HG03039 (cell line): ENCODE results near the gene KLHL20.
A peak's percentile ranks its signal among the peaks of the same experiment; 100 is the strongest.
"Not testable (repeated sequence)": the region's sequence is repeated elsewhere in the genome, so short reads cannot be mapped to it uniquely, and the experiment has no call there.

Source experiments
- ATAC-seq: cut with Tn5 transposase; IDR thresholded peaks from one replicate; pipeline ENCODE4 v1.9.1; 2021; ENCODE audit warnings: mild to moderate bottlenecking, moderate library complexity; ENCODE audit not compliant: unreplicated experiment

The KLHL20 gene

GRCh38 chr1:173749137-173749536 lies 34.4 kb downstream of the KLHL20 start:
- no peak for ATAC-seq

- no peak for ATAC-seq
These were observed 39.0 kb downstream of the KLHL20 start for GRCh38 chr1:173753830-173754229.

GRCh38 chr1:173757666-173758065 lies 42.9 kb downstream of the KLHL20 start:
- no peak for ATAC-seq

- ATAC-seq = no peak
These were observed 43.3 kb downstream of the KLHL20 start for GRCh38 chr1:173758110-173758509.

- no peak for ATAC-seq
These were observed 44.2 kb downstream of the KLHL20 start for GRCh38 chr1:173758980-173759379.

- ATAC-seq = not testable (repeated sequence)
These were observed 49.5 kb downstream of the KLHL20 start for GRCh38 chr1:173764331-173764730.

GRCh38 chr1:173768206-173768605 lies 53.4 kb downstream of the KLHL20 start:
- ATAC-seq = no peak

GRCh38 chr1:173768827-173769226 lies 54.0 kb downstream of the KLHL20 start:
- ATAC-seq = no peak

GRCh38 chr1:173770330-173770729 lies 55.5 kb downstream of the KLHL20 start:
- ATAC-seq = not testable (repeated sequence)

GRCh38 chr1:173771560-173771959 lies 56.8 kb downstream of the KLHL20 start:
- ATAC-seq = no peak

- no peak for ATAC-seq
These were observed 60.9 kb downstream of the KLHL20 start for GRCh38 chr1:173775578-173776226.

- ATAC-seq = no peak
These were observed 65.2 kb downstream of the KLHL20 start for GRCh38 chr1:173779936-173780335.

GRCh38 chr1:173784997-173785396 lies 70.2 kb downstream of the KLHL20 start:
- no peak for ATAC-seq

- no peak for ATAC-seq
These were observed 75.1 kb downstream of the KLHL20 start for GRCh38 chr1:173789841-173790240.

- ATAC-seq = no peak
These were observed 83.3 kb downstream of the KLHL20 start for GRCh38 chr1:173798078-173798477.

- ATAC-seq = not testable (repeated sequence)
These were observed 85.2 kb downstream of the KLHL20 start for GRCh38 chr1:173799995-173800394.

- ATAC-seq = no peak
These were observed 88.2 kb downstream of the KLHL20 start for GRCh38 chr1:173802961-173803360.

GRCh38 chr1:173813654-173814053 lies 98.9 kb downstream of the KLHL20 start:
- ATAC-seq = not testable (repeated sequence)

- no peak for ATAC-seq
These were observed 103.7 kb downstream of the KLHL20 start for GRCh38 chr1:173818459-173818858.

- no peak for ATAC-seq
These were observed 106.9 kb downstream of the KLHL20 start for GRCh38 chr1:173821680-173822079.

GRCh38 chr1:173823781-173824314 lies 109.1 kb downstream of the KLHL20 start:
- ATAC-seq = peak; percentile 27

GRCh38 chr1:173824315-173825081 lies 109.7 kb downstream of the KLHL20 start, which contains the start of the genes CENPL and DARS2:
TSS of gene CENPL (minus strand) at chr1:173824883. CDS start at chr1:173811299, 13,584 bp downstream.
TSS of gene DARS2 (plus strand) at chr1:173824673. CDS start at chr1:173825230, 557 bp downstream.
- peak; percentile 78 for ATAC-seq
